Measurements from ENCODE around the gene ADIPOR2. TPM values are rescaled to one million over a fixed set of nuclear protein-coding genes. Genes with fewer than 3 reads are reported as not detected.

ADIPOR2 gene
- total RNA-seq, 1 experiment from 2014 or later = 45.3 TPM

DNA sequence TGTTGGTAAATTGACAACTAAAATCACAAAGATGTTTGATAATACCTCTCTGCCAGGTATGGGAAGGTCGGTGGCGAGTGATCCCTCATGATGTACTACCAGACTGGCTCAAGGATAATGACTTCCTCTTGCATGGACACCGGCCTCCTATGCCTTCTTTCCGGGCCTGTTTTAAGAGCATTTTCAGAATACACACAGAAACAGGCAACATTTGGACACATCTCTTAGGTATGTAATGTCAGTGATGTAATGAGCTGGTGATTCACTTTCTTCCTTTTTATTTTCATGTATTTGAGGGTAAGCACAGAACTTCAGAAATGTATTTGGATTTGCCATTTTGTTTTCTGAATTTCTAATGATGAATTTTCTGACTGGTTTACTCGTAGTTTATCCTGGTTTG lies 86.9 kb downstream of the ADIPOR2 start:
- Mint-ChIP-seq H3K27ac (no peak overlapping the region), H3K36me3 (ENCODE audit: insufficient read depth in 1 of 3, low read depth in 3 of 3) (peaks cover 2 to 38% (median 7%) of the 10 kb centered on the region in 3 experiments; a peak in 5 of 7 replicates), H3K4me3 (no peak overlapping the region), H3K4me1 (peaks cover 17 to 19% of the 10 kb centered on the region in 2 experiments), H3K27me3 (ENCODE audit: low read depth) (no peaks in the 10 kb centered on the region), H3K9me3 (no peaks in the 10 kb centered on the region)
- Histone ChIP-seq H3K14ac (ENCODE audit: insufficient read depth, low read length) (no peak overlapping the region), H2BK5ac (ENCODE audit: insufficient read length, low read length) (no peak overlapping the region), H4K91ac (ENCODE audit: insufficient read length, low read depth, low read length) (no peak overlapping the region), H3K9ac (ENCODE audit: extremely low read depth, insufficient read length, low read length) (no peak overlapping the region), H3K27ac (ENCODE audit: insufficient read length, low read depth, low read length) (no peak overlapping the region), H2AK5ac (ENCODE audit: insufficient read length, low read length) (no peak overlapping the region), H4K5ac (ENCODE audit: insufficient read length, low read depth, low read length) (no peak overlapping the region), H3K27me3 (ENCODE audit: insufficient read depth, low read length) (no peaks in the 10 kb centered on the region), H3K56ac (ENCODE audit: insufficient read length, low read depth, low read length) (no peak overlapping the region), H4K8ac (replicated peaks; ENCODE audit: insufficient read length, low read depth, low read length) (no peak overlapping the region), H3K4me2 (ENCODE audit: insufficient read depth, insufficient read length, low read length) (no peak overlapping the region), H4K20me1 (ENCODE audit: control insufficient read depth, insufficient read depth, insufficient read length) (no peaks in the 10 kb centered on the region), H3K9me3 (ENCODE audit: control insufficient read depth, low read depth, low read length) (no peaks in the 10 kb centered on the region), H3K23ac (ENCODE audit: insufficient read length, low read depth, low read length) (no peak overlapping the region), H2BK20ac (ENCODE audit: low read depth, low read length, poor library complexity, severe bottlenecking) (no peak overlapping the region), H3K18ac (ENCODE audit: insufficient read length, low read depth, low read length) (no peak overlapping the region), H3K4me1 (ENCODE audit: insufficient read depth, low read length) (no peaks in the 10 kb centered on the region; the same call in 1 of the 2 replicates), H3K23me2 (ENCODE audit: insufficient read length, low read depth, low read length, poor library complexity, severe bottlenecking) (no peaks in the 10 kb centered on the region), H2BK120ac (ENCODE audit: low read depth, low read length, poor library complexity, severe bottlenecking) (no peak overlapping the region), H2AFZ (ENCODE audit: low read length) (no peak overlapping the region), H3K4ac (ENCODE audit: low read depth, low read length) (no peak overlapping the region), H3K79me1 (ENCODE audit: insufficient read depth, low read depth, low read length, poor library complexity, severe bottlenecking) (peaks cover 3% of the 10 kb centered on the region), H3T11ph (ENCODE audit: low read length) (no peak overlapping the region), H3K79me2 (ENCODE audit: insufficient read depth, low read length) (0 out of 2 replicates have a peak, but pooled peaks cover 3% of the 10 kb centered on the region), H2BK12ac (ENCODE audit: insufficient read length, low read depth, low read length) (no peak overlapping the region), H2BK15ac (ENCODE audit: low read depth, low read length) (no peak overlapping the region)
- no peak for DNase-seq
- TF ChIP-seq, protein P1, sequence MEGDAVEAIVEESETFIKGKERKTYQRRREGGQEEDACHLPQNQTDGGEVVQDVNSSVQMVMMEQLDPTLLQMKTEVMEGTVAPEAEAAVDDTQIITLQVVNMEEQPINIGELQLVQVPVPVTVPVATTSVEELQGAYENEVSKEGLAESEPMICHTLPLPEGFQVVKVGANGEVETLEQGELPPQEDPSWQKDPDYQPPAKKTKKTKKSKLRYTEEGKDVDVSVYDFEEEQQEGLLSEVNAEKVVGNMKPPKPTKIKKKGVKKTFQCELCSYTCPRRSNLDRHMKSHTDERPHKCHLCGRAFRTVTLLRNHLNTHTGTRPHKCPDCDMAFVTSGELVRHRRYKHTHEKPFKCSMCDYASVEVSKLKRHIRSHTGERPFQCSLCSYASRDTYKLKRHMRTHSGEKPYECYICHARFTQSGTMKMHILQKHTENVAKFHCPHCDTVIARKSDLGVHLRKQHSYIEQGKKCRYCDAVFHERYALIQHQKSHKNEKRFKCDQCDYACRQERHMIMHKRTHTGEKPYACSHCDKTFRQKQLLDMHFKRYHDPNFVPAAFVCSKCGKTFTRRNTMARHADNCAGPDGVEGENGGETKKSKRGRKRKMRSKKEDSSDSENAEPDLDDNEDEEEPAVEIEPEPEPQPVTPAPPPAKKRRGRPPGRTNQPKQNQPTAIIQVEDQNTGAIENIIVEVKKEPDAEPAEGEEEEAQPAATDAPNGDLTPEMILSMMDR (conservative IDR thresholded peaks at IDR 0.05) = no peak
- no CpG with 5 or more reads among the region's 5 CpGs for WGBS (ENCODE audit: extremely low coverage, insufficient read length, low lambda C conversion rate)
